IMR-90 (cell line): ENCODE measurements around the gene SLC22A14.

ENCODE experiments used
- BHLHE40 ChIP-seq: fragments of 150-350 bp; IDR thresholded peaks from 2 replicates; pipeline ENCODE4 v1.6.1; 2016; ENCODE audit warnings: mild to moderate bottlenecking, low read depth, low read length
- CTCF ChIP-seq: conservative IDR thresholded peaks from 2 replicates; pipeline ENCODE4 v1.5.1; 2012; ENCODE audit warnings: mild to moderate bottlenecking, low read depth, low read length, improper control_type of control experiment
- ELK1 ChIP-seq: fragments of 150-350 bp; IDR thresholded peaks from 2 replicates; pipeline ENCODE4 v1.6.1; 2016; ENCODE audit warnings: low read depth, mild to moderate bottlenecking, low read length, moderate library complexity, borderline replicate concordance
- FOS ChIP-seq: fragments of 150-350 bp; IDR thresholded peaks from 2 replicates; pipeline ENCODE4 v1.6.1; 2016; ENCODE audit warnings: low read depth, low read length
- MAFK ChIP-seq: IDR thresholded peaks from 2 replicates; pipeline ENCODE4 v1.6.1; 2012; ENCODE audit warnings: low read depth, low read length, improper control_type of control experiment
- MXI1 ChIP-seq: IDR thresholded peaks from 2 replicates; pipeline ENCODE4 v1.6.1; 2012; ENCODE audit warnings: low read depth, mild to moderate bottlenecking, low read length, moderate library complexity, borderline replicate concordance
- POLR2A ChIP-seq: IDR thresholded peaks from 2 replicates; pipeline ENCODE4 v1.6.1; 2012; ENCODE audit warnings: mild to moderate bottlenecking, low read depth, low read length
- RCOR1 ChIP-seq: IDR thresholded peaks from 2 replicates; pipeline ENCODE4 v1.6.1; 2012; ENCODE audit warnings: mild to moderate bottlenecking, low read length, improper control_type of control experiment; ENCODE audit not compliant: insufficient replicate concordance
- RFX5 ChIP-seq: IDR thresholded peaks from 2 replicates; pipeline ENCODE4 v1.8.0; 2012; ENCODE audit warnings: low read depth, mild to moderate bottlenecking, low read length, moderate library complexity
- SMC3 ChIP-seq: fragments of 150-350 bp; IDR thresholded peaks from 2 replicates; pipeline ENCODE4 v1.6.1; 2016; ENCODE audit warnings: low read depth, mild to moderate bottlenecking, antibody characterized with exemption, low read length, moderate library complexity

GRCh38 chr3:38315488-38316230, 33.6 kb downstream of the SLC22A14 start:
- TF ChIP-seq RCOR1 = no peak
- no peak for TF ChIP-seq POLR2A
- no peak for TF ChIP-seq RFX5
- no peak for TF ChIP-seq CTCF
- no peak for TF ChIP-seq BHLHE40
- no peak for TF ChIP-seq SMC3
- TF ChIP-seq ELK1 = no peak
- no peak for TF ChIP-seq MAFK
- TF ChIP-seq MXI1 = no peak
- no peak for TF ChIP-seq FOS
